SK-N-SH (cell line): ENCODE data around the gene CA5A. TPM values are rescaled to one million over a fixed set of nuclear protein-coding genes. Genes with fewer than 3 reads are reported as not detected.
A peak's percentile ranks its signal among the peaks of the same experiment; 100 is the strongest.

Source experiments
- CTCF ChIA-PET: fragments of 300-600, 350-600 bp; formaldehyde crosslinking; extraction: SDS; loops from one replicate; lab custom pipeline; 2021; lab: Yijun Ruan, JAX
- POLR2A ChIA-PET: fragments of 350-600 bp; sonication (Branson Sonifier 250); formaldehyde crosslinking; extraction: SDS; loops from one replicate; lab custom pipeline; 2020; ENCODE audit warnings: antibody characterized with exemption, inconsistent platforms; lab: Yijun Ruan, JAX
- DNase-seq: peaks from one replicate; pipeline ENCODE4 v3.0.0; 2012
- H2AFZ ChIP-seq: fragments of 200-600 bp; sonication (generic); 2 replicates; pipeline ENCODE4 v1.8.1; 2016; ENCODE audit warnings: antibody characterized with exemption, mild to moderate bottlenecking, low read depth
- H3F3A ChIP-seq: fragments of 200-600 bp; sonication (generic); replicated peaks from 2 replicates; pipeline ENCODE3; 2016; ENCODE audit warnings: antibody characterized with exemption, mild to moderate bottlenecking; ENCODE audit not compliant: insufficient read depth
- H3K27ac ChIP-seq, 2 experiments: fragments of 200-500 bp in 1 of 2; fragments of 200-600 bp in 1 of 2; sonication (Bioruptor generic) in 1 of 2; sonication (generic), shearing (Covaris generic) in 1 of 2; 2 replicates each; pipeline versions ENCODE4 v1.5.1 to v1.6.1; 2014 to 2016; ENCODE audit warnings: low read depth in 2 of 2, inconsistent platforms in 1 of 2, low read length in 1 of 2, mild to moderate bottlenecking in 1 of 2, mixed read lengths in 1 of 2
- H3K27me3 ChIP-seq: fragments of 200-600 bp; sonication (generic), shearing (Covaris generic); 2 replicates; pipeline ENCODE4 v1.6.1; 2016; ENCODE audit warnings: mixed run types; ENCODE audit not compliant: insufficient read depth
- H3K36me3 ChIP-seq, 2 experiments: fragments of 200-500 bp in 1 of 2; fragments of 200-600 bp in 1 of 2; sonication (Bioruptor generic) in 1 of 2; sonication (generic) in 1 of 2; replicated peaks in 1 of 2; 2 replicates each; pipeline versions ENCODE3 to v1.5.1; 2014 to 2016; ENCODE audit warnings: low read length in 1 of 2, mild to moderate bottlenecking in 1 of 2; ENCODE audit not compliant: insufficient read depth in 2 of 2, control insufficient read depth in 1 of 2
- H3K4me1 ChIP-seq, 2 experiments: fragments of 200-500 bp in 1 of 2; fragments of 200-600 bp in 1 of 2; sonication (Bioruptor generic) in 1 of 2; sonication (generic), shearing (Covaris generic) in 1 of 2; 2 replicates each; pipeline versions ENCODE4 v1.5.1 to v1.6.1; 2014 to 2016; ENCODE audit warnings: low read depth in 1 of 2, low read length in 1 of 2, mixed run types in 1 of 2; ENCODE audit not compliant: insufficient read depth in 2 of 2, control insufficient read depth in 1 of 2
- H3K4me2 ChIP-seq: fragments of 200-600 bp; sonication (generic), shearing (Covaris generic); 2 replicates; pipeline ENCODE4 v1.6.1; 2017; ENCODE audit warnings: mixed run types
- H3K4me3 ChIP-seq, 2 experiments: fragments of 200-500 bp in 1 of 2; fragments of 200-600 bp in 1 of 2; sonication (Bioruptor generic) in 1 of 2; sonication (generic), shearing (Covaris generic) in 1 of 2; 2 replicates each; pipeline versions ENCODE4 v1.5.1 to v1.8.1; 2014 to 2016; ENCODE audit warnings: low read depth in 2 of 2, inconsistent platforms in 1 of 2, low read length in 1 of 2, mild to moderate bottlenecking in 1 of 2, mixed read lengths in 1 of 2, moderate library complexity in 1 of 2
- H3K79me2 ChIP-seq: fragments of 200-600 bp; sonication (generic); 2 replicates; pipeline ENCODE4 v1.8.1; 2017; ENCODE audit warnings: mild to moderate bottlenecking; ENCODE audit not compliant: insufficient read depth
- H3K9ac ChIP-seq: fragments of 200-600 bp; sonication (generic); 2 replicates; pipeline ENCODE4 v1.6.1; 2017; ENCODE audit warnings: mixed run types
- H3K9me2 ChIP-seq: fragments of 200-600 bp; sonication (generic); 2 replicates; pipeline ENCODE4 v1.6.1; 2017; ENCODE audit warnings: mixed run types
- H3K9me3 ChIP-seq: fragments of 200-600 bp; sonication (generic); 2 replicates; pipeline ENCODE4 v1.6.1; 2017; ENCODE audit warnings: mixed run types, mild to moderate bottlenecking, moderate library complexity
- H4K20me1 ChIP-seq: fragments of 200-600 bp; sonication (generic); 2 replicates; pipeline ENCODE4 v1.6.1; 2017; ENCODE audit warnings: mild to moderate bottlenecking, mixed run types; ENCODE audit not compliant: insufficient read depth
- FOXJ3 ChIP-seq: sonication (generic); formaldehyde crosslinking; IDR thresholded peaks from 2 replicates; pipeline ENCODE4 v1.5.1; 2020; ENCODE audit warnings: mild to moderate bottlenecking, missing genetic modification reagents
- FOXM1 ChIP-seq: IDR thresholded peaks from 2 replicates; pipeline ENCODE4 v1.4.0; 2012; ENCODE audit warnings: low read depth, mild to moderate bottlenecking
- GATA2 ChIP-seq: sonication (generic); formaldehyde crosslinking; IDR thresholded peaks from 2 replicates; pipeline ENCODE4 v1.5.0; 2020; ENCODE audit warnings: mild to moderate bottlenecking, missing genetic modification reagents
- JUND ChIP-seq: IDR thresholded peaks from 2 replicates; pipeline ENCODE4 v1.4.0; 2012
- MEF2A ChIP-seq: IDR thresholded peaks from 2 replicates; pipeline ENCODE4 v1.4.0; 2012; ENCODE audit warnings: low read depth, borderline replicate concordance
- MXI1 ChIP-seq: IDR thresholded peaks from 2 replicates; pipeline ENCODE4 v1.6.1; 2012; ENCODE audit warnings: mild to moderate bottlenecking, low read depth, low read length, improper control_type of control experiment
- NRF1 ChIP-seq: IDR thresholded peaks from 2 replicates; pipeline ENCODE4 v1.6.1; 2012; ENCODE audit warnings: low read depth, mild to moderate bottlenecking, low read length
- TAF1 ChIP-seq: IDR thresholded peaks from 2 replicates; pipeline ENCODE4 v1.6.1; 2012; ENCODE audit warnings: low read depth, mild to moderate bottlenecking, low read length, moderate library complexity, borderline replicate concordance
- WGBS: methylation state at CpG from one replicate; pipeline ENCODE4 v1.1.6; 2017; ENCODE audit warnings: low lambda C conversion rate; 5-methylcytosine and 5-hydroxymethylcytosine counted together
- polyA plus RNA-seq, 3 experiments: library from polyadenylated mRNA; depleted of rRNA; stranded (reverse); fragments of >200 nt; gene quantifications; 2 replicates each; pipeline ENCODE4 v1.2.3, GENCODE V29; 2012
- TF ChIP-seq, protein P1 (sequence below): fragments of 150-350 bp; IDR thresholded peaks from 2 replicates; pipeline ENCODE4 v1.6.1; 2016; ENCODE audit warnings: mild to moderate bottlenecking, low read depth, low read length
- TF ChIP-seq, protein P2 (sequence below): IDR thresholded peaks from 2 replicates; pipeline ENCODE4 v1.4.0; 2012; ENCODE audit warnings: low read depth
- TF ChIP-seq, protein P3 (sequence below): IDR thresholded peaks from 2 replicates; pipeline ENCODE4 v1.4.0; 2012; ENCODE audit warnings: low read depth, borderline replicate concordance
- TF ChIP-seq, protein P4 (sequence below): fragments of 150-350 bp; IDR thresholded peaks from 2 replicates; pipeline ENCODE4 v1.6.1; 2017; ENCODE audit warnings: antibody characterized with exemption, low read length, low read depth, borderline replicate concordance
- TF ChIP-seq, protein P5 (sequence below): IDR thresholded peaks from 2 replicates; pipeline ENCODE4; 2012

CA5A gene
- polyA plus RNA-seq, 1 of the 3 experiments (the other 2 are of a cell fraction): not detected

DNA sequence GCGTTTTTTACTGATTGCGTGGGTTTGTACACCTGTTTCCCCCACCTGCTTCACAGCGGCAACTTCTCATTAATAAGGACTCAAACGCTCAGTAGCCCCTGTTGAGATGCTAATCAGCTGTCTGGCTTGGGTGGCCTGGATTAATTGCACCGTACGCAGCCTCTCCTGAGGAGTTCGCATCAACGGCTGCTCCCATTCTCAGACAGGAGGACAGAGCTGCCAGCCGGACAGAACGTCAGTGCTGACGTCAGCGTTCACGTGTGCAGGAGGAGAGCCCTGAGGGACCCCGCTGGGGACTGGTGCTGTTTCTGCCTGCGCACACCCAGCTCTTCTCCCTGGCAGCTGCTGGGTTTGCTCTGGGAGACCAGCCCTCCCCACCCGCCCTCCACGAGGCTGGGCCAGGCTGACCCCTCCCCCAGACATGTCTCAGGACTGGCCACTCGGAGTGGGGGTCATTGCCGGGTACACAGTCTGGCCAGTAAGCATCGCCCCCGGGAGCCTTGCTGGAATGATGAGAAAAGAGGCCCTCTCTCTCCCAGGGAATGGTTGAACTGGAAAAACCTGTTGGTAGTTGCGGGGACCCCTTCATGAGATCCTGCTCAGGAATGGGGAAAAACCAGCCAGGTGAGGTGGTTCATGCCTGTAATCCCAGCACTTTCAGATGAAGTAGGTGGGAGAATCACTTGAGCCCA, 9.2 kb upstream of the CA5A start:
- no peaks in the 10 kb centered on the region for H4K20me1 ChIP-seq
- no peak overlapping the region; the same call in 1 of the 2 replicates for H3K4me2 ChIP-seq
- no peaks in the 10 kb centered on the region for H3K79me2 ChIP-seq
- TF ChIP-seq NRF1: peak; percentile 46; the same call in 1 of the 2 replicates
- TF ChIP-seq TAF1: 0 out of 2 replicates have a peak, but pooled peaks have one; percentile 30
- TF ChIP-seq, protein P1, sequence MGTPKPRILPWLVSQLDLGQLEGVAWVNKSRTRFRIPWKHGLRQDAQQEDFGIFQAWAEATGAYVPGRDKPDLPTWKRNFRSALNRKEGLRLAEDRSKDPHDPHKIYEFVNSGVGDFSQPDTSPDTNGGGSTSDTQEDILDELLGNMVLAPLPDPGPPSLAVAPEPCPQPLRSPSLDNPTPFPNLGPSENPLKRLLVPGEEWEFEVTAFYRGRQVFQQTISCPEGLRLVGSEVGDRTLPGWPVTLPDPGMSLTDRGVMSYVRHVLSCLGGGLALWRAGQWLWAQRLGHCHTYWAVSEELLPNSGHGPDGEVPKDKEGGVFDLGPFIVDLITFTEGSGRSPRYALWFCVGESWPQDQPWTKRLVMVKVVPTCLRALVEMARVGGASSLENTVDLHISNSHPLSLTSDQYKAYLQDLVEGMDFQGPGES: no peak
- TF ChIP-seq, protein P2, sequence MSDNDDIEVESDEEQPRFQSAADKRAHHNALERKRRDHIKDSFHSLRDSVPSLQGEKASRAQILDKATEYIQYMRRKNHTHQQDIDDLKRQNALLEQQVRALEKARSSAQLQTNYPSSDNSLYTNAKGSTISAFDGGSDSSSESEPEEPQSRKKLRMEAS: 0 out of 2 replicates have a peak, but pooled peaks have one; percentile 47
- TF ChIP-seq, protein P3, sequence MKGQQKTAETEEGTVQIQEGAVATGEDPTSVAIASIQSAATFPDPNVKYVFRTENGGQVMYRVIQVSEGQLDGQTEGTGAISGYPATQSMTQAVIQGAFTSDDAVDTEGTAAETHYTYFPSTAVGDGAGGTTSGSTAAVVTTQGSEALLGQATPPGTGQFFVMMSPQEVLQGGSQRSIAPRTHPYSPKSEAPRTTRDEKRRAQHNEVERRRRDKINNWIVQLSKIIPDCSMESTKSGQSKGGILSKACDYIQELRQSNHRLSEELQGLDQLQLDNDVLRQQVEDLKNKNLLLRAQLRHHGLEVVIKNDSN: peak; percentile 82; the same call in 1 of the 2 replicates
- TF ChIP-seq GATA2 (CRISPR knock-in tag): peak; percentile 48; the same call in 1 of the 2 replicates
- no peak for TF ChIP-seq MEF2A
- TF ChIP-seq, protein P4, sequence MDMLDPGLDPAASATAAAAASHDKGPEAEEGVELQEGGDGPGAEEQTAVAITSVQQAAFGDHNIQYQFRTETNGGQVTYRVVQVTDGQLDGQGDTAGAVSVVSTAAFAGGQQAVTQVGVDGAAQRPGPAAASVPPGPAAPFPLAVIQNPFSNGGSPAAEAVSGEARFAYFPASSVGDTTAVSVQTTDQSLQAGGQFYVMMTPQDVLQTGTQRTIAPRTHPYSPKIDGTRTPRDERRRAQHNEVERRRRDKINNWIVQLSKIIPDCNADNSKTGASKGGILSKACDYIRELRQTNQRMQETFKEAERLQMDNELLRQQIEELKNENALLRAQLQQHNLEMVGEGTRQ: peak; percentile 42; the same call in 1 of the 2 replicates
- peak; percentile 41; the same call in 1 of the 2 replicates for TF ChIP-seq MXI1
- peak overlapping the region; percentile 1 to 34; a peak in 3 of 4 replicates for H3K4me3 ChIP-seq
- no peaks in the 10 kb centered on the region for H3K9me3 ChIP-seq
- H3K4me1 ChIP-seq: peaks cover 0 to 14% of the 10 kb centered on the region in 2 experiments; a peak in 1 of 4 replicates
- ChIA-PET CTCF (interaction anchor here (1.0 kb wide), 1 partner anchor 15 kb away, joined by 3 read pairs; no protein-coding TSS in a partner anchor), POLR2A (interaction anchor here (1.0 kb wide), 1 partner anchor 20 kb away, joined by 4 read pairs; no protein-coding TSS in a partner anchor)
- no peaks in the 10 kb centered on the region for H3F3A ChIP-seq
- no peaks in the 10 kb centered on the region for H3K9me2 ChIP-seq
- H3K36me3 ChIP-seq: no peaks in the 10 kb centered on the region
- H3K9ac ChIP-seq: no peak overlapping the region
- H3K27me3 ChIP-seq: no peaks in the 10 kb centered on the region
- peak; percentile 90 for DNase-seq
- 24% methylated on average over 18 of the region's 22 CpGs for WGBS
- H3K27ac ChIP-seq: peak overlapping the region in 1 of 2 experiments; percentile 80; a peak in 2 of 4 replicates
- H2AFZ ChIP-seq: peak overlapping the region; percentile 86; the same call in 1 of the 2 replicates

DNA sequence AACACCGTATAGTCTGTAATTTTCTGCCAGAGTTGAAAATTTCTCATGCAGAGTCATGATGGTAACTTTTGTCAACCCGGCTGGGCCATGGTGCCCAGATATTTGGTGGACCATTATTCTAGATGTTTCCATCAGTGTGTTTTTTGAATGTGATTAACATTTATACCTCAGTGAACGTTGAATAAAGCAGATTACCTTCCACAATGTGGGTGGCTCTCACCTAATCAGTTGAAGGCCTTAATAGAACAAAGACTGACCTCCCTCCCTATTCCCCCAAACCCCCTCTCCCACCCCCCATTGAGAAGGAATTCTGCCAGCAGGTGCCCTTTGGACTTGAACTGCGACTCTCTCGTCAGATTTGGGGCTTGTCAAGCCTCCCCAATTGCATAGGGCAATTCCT, 6.4 kb upstream of the CA5A start:
- Histone ChIP-seq H3K9me3 (no peaks in the 10 kb centered on the region), H4K20me1 (no peaks in the 10 kb centered on the region), H3K27me3 (no peaks in the 10 kb centered on the region), H3F3A (no peaks in the 10 kb centered on the region), H3K9me2 (no peaks in the 10 kb centered on the region), H3K4me2 (no peak overlapping the region), H3K9ac (no peak overlapping the region), H3K4me3 (no peak overlapping the region), H3K27ac (no peak overlapping the region), H2AFZ (no peak overlapping the region), H3K79me2 (no peaks in the 10 kb centered on the region), H3K36me3 (no peaks in the 10 kb centered on the region), H3K4me1 (peaks cover 0 to 14% of the 10 kb centered on the region in 2 experiments; a peak in 1 of 4 replicates)
- TF ChIP-seq FOXM1 (no peak), FOXJ3 (CRISPR knock-in tag) (no peak), JUND (no peak)
- TF ChIP-seq, protein P5, sequence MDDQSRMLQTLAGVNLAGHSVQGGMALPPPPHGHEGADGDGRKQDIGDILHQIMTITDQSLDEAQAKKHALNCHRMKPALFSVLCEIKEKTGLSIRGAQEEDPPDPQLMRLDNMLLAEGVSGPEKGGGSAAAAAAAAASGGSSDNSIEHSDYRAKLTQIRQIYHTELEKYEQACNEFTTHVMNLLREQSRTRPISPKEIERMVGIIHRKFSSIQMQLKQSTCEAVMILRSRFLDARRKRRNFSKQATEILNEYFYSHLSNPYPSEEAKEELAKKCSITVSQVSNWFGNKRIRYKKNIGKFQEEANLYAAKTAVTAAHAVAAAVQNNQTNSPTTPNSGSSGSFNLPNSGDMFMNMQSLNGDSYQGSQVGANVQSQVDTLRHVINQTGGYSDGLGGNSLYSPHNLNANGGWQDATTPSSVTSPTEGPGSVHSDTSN: no peak
- POLR2A ChIA-PET: interaction anchor here (0.6 kb wide), 1 partner anchor 8 kb away, joined by 3 read pairs; the partner anchor contains the start of gene BANP
- 80% methylated on average over 5 of the region's 5 CpGs for WGBS
- no peak for DNase-seq
- CTCF ChIA-PET: no interaction called here
